ENCODE results near the gene SPATS2. TPM values are rescaled to one million over a fixed set of nuclear protein-coding genes. Genes with fewer than 3 reads are reported as not detected.
"Not testable (repeated sequence)": the region's sequence is repeated elsewhere in the genome, so short reads cannot be mapped to it uniquely, and the experiment has no call there.

SPATS2 gene
- total and polyA plus RNA-seq, 3 donors from 2014 or later, result 47.1 to 67.5 (median 65.0) TPM

DNA sequence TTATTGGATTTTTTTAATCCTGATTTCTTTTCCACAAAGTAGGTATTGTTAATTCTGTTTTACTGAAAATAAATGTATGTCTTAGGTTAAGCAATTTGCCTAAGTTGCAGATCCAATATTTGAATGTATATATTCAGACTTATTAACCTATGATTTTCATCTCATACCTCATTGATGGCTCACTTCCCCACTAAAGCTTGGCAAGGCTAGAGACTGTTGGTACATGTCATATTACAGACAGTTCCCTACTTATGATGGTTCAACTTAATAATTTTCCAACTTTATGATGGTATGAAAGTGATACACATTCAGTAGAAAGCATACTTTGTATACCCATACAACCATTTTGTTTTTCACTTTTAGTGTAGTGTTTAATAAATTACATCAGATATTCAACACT lies 138.4 kb downstream of the SPATS2 start:
- no peak overlapping the region for H3K4me3 ChIP-seq
- TF ChIP-seq POLR2A (IDR thresholded peaks at IDR 0.05), result no peak
- TF ChIP-seq, protein P1, sequence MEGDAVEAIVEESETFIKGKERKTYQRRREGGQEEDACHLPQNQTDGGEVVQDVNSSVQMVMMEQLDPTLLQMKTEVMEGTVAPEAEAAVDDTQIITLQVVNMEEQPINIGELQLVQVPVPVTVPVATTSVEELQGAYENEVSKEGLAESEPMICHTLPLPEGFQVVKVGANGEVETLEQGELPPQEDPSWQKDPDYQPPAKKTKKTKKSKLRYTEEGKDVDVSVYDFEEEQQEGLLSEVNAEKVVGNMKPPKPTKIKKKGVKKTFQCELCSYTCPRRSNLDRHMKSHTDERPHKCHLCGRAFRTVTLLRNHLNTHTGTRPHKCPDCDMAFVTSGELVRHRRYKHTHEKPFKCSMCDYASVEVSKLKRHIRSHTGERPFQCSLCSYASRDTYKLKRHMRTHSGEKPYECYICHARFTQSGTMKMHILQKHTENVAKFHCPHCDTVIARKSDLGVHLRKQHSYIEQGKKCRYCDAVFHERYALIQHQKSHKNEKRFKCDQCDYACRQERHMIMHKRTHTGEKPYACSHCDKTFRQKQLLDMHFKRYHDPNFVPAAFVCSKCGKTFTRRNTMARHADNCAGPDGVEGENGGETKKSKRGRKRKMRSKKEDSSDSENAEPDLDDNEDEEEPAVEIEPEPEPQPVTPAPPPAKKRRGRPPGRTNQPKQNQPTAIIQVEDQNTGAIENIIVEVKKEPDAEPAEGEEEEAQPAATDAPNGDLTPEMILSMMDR (IDR thresholded peaks at IDR 0.05), result no peak
- H3K27me3 ChIP-seq, result no peaks in the 10 kb centered on the region
- DNase-seq, result no peak
- no peaks in the 10 kb centered on the region for H3K36me3 ChIP-seq (ENCODE audit: low read depth, missing control alignments)
- no peak overlapping the region for H3K27ac ChIP-seq
- no peaks in the 10 kb centered on the region for H3K9me3 ChIP-seq
- H3K4me1 ChIP-seq, result no peaks in the 10 kb centered on the region
- intact Hi-C loops (cut with DNase I; ENCODE audit: low total_unique reads), result no loop called here

- intact Hi-C loops (cut with DNase I; ENCODE audit: low total_unique reads), result no loop called here
- H3K36me3 ChIP-seq (ENCODE audit: low read depth, missing control alignments), result no peaks in the 10 kb centered on the region
- TF ChIP-seq, protein P1 (IDR thresholded peaks at IDR 0.05), result no peak
- no peak for TF ChIP-seq POLR2A (IDR thresholded peaks at IDR 0.05)
These were observed 139.9 kb downstream of the SPATS2 start for GRCh38 chr12:49507139-49507538.

DNA sequence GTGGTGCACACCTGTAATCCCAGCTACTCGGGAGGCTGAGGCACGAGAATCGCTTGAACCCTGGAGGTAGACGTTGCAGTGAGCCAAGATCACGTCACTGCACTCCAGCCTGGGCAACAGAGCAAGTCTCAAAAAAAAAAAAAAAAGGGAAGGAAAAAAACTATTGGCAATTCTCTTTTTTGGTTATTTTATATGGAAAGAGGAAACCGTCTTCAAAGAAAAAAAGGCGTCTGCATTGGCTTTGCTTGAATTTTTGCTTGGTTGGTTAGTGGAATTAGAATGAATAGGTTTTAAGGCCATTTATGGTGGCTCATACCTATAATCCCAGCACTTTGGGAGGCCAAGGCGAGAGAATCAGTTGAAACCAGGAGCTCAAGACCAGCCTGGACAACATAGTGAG lies 142.4 kb downstream of the SPATS2 start:
- H3K27ac ChIP-seq; H3K4me3 ChIP-seq; H3K27me3 ChIP-seq; H3K36me3 ChIP-seq (ENCODE audit: low read depth, missing control alignments); H3K9me3 ChIP-seq; H3K4me1 ChIP-seq; DNase-seq: not testable (repeated sequence)
- intact Hi-C loops (cut with DNase I; ENCODE audit: low total_unique reads), result loop anchor here (10.0 kb wide), 1 partner anchor 165 kb away; the partner anchor contains the start of gene DNAJC22
- WGBS, 2 donors, result 93 to 95% methylated on average over 8 of the region's 8 CpGs

More at GRCh38 chr12:49507139-49507538, 139.9 kb downstream of the SPATS2 start:
- no peak for DNase-seq
- no peaks in the 10 kb centered on the region for H3K27me3 ChIP-seq
- no peaks in the 10 kb centered on the region for H3K9me3 ChIP-seq
- H3K4me1 ChIP-seq, result no peaks in the 10 kb centered on the region
- no peak overlapping the region for H3K4me3 ChIP-seq
- H3K27ac ChIP-seq, result no peak overlapping the region
- 89 to 93% methylated on average over 4 of the region's 4 CpGs for WGBS, 2 donors

GRCh38 chr12:49511410-49511809 lies 144.1 kb downstream of the SPATS2 start:
- H3K9me3 ChIP-seq, result no peaks in the 10 kb centered on the region
- no peaks in the 10 kb centered on the region for H3K4me1 ChIP-seq
- TF ChIP-seq, protein P1 (IDR thresholded peaks at IDR 0.05), result no peak
- no peak for TF ChIP-seq POLR2A (IDR thresholded peaks at IDR 0.05)
- intact Hi-C loops (cut with DNase I; ENCODE audit: low total_unique reads), result loop anchor here (10.0 kb wide), 1 partner anchor 167 kb away; the partner anchor contains the start of gene DNAJC22
- no peak overlapping the region for H3K4me3 ChIP-seq
- no peak for DNase-seq
- H3K27me3 ChIP-seq, result no peaks in the 10 kb centered on the region
- no peaks in the 10 kb centered on the region for H3K36me3 ChIP-seq (ENCODE audit: low read depth, missing control alignments)
- no peak overlapping the region for H3K27ac ChIP-seq

- TF ChIP-seq, protein P1 (IDR thresholded peaks at IDR 0.05), result no peak
- TF ChIP-seq POLR2A (IDR thresholded peaks at IDR 0.05), result no peak
- intact Hi-C loops (cut with DNase I; ENCODE audit: low total_unique reads), result loop anchor here (10.0 kb wide), 1 partner anchor 168 kb away; the partner anchor contains the start of gene DNAJC22
- no peaks in the 10 kb centered on the region for H3K36me3 ChIP-seq (ENCODE audit: low read depth, missing control alignments)
- no peaks in the 10 kb centered on the region for H3K27me3 ChIP-seq
- no peaks in the 10 kb centered on the region for H3K9me3 ChIP-seq
- H3K27ac ChIP-seq, result no peak overlapping the region
- 88 to 93% methylated on average over 1 of the region's 1 CpG for WGBS, 2 donors
- no peak for DNase-seq
- H3K4me3 ChIP-seq, result no peak overlapping the region
- H3K4me1 ChIP-seq, result no peaks in the 10 kb centered on the region
These were observed 145.3 kb downstream of the SPATS2 start for GRCh38 chr12:49512546-49512945.

All from testis (tissue), 3 donors.